Astrocyte (in vitro differentiated cells and primary cell): Measurements from ENCODE around the gene PINK1. TPM values are rescaled to one million over a fixed set of nuclear protein-coding genes. Genes with fewer than 3 reads are reported as not detected.
A peak's percentile ranks its signal among the peaks of the same experiment; 100 is the strongest.

Experiments
- DNase-seq: peaks from one replicate; pipeline ENCODE4 v3.0.0-alpha.2; 2010; ENCODE audit warnings: low read depth
- FAIRE-seq: peaks from 2 replicates; lab custom pipeline; 2011; peaks lifted over from hg19 to GRCh38; lab: Jason Lieb, UNC
- H2AFZ ChIP-seq: 2 replicates; pipeline ENCODE4 v1.6.0; 2012; ENCODE audit warnings: low read depth, low read length, inconsistent platforms
- H3K27ac ChIP-seq: 2 replicates; pipeline ENCODE4 v1.5.1; 2011; ENCODE audit warnings: low read depth, low read length, inconsistent platforms
- H3K27me3 ChIP-seq: 2 replicates; pipeline ENCODE4 v1.6.0; 2011; ENCODE audit warnings: low read length, inconsistent platforms; ENCODE audit not compliant: insufficient read depth
- H3K36me3 ChIP-seq: 2 replicates; pipeline ENCODE4 v1.5.1; 2011; ENCODE audit warnings: low read length, inconsistent platforms; ENCODE audit not compliant: insufficient read depth
- H3K4me1 ChIP-seq: 2 replicates; pipeline ENCODE4 v1.5.1; 2011; ENCODE audit warnings: low read length, inconsistent platforms; ENCODE audit not compliant: insufficient read depth
- H3K4me2 ChIP-seq: 2 replicates; pipeline ENCODE4 v1.6.0; 2012; ENCODE audit warnings: low read length, inconsistent platforms
- H3K4me3 ChIP-seq: 2 replicates; pipeline ENCODE4 v1.5.1; 2011; ENCODE audit warnings: low read depth, mild to moderate bottlenecking, low read length, inconsistent platforms; ENCODE audit not compliant: insufficient read depth
- H3K79me2 ChIP-seq: 2 replicates; pipeline ENCODE4 v1.6.0; 2012; ENCODE audit warnings: mild to moderate bottlenecking, low read length, inconsistent platforms; ENCODE audit not compliant: insufficient read depth
- H3K9ac ChIP-seq: 2 replicates; pipeline ENCODE4 v1.6.0; 2012; ENCODE audit warnings: mild to moderate bottlenecking, low read length, inconsistent platforms
- H3K9me3 ChIP-seq: 2 replicates; pipeline ENCODE4 v1.5.1; 2012; ENCODE audit warnings: low read depth, mild to moderate bottlenecking, low read length, inconsistent platforms; ENCODE audit not compliant: insufficient read depth
- H4K20me1 ChIP-seq: 2 replicates; pipeline ENCODE4 v1.6.0; 2012; ENCODE audit warnings: low read length, inconsistent platforms; ENCODE audit not compliant: insufficient read depth
- H3K27ac Mint-ChIP-seq: one replicate; pipeline ENCODE4 v1.8.0; 2021; ENCODE audit warnings: mild to moderate bottlenecking, mixed read lengths; ENCODE audit not compliant: unreplicated experiment
- H3K27me3 Mint-ChIP-seq: one replicate; pipeline ENCODE4 v1.8.0; 2021; ENCODE audit warnings: low read depth, mixed read lengths; ENCODE audit not compliant: unreplicated experiment
- H3K36me3 Mint-ChIP-seq: one replicate; pipeline ENCODE4 v1.8.0; 2021; ENCODE audit warnings: low read depth, mixed read lengths; ENCODE audit not compliant: unreplicated experiment
- H3K4me1 Mint-ChIP-seq: one replicate; pipeline ENCODE4 v1.8.0; 2021; ENCODE audit warnings: low read depth, mixed read lengths; ENCODE audit not compliant: unreplicated experiment
- H3K4me3 Mint-ChIP-seq: one replicate; pipeline ENCODE4 v1.8.0; 2021; ENCODE audit warnings: mild to moderate bottlenecking, moderate library complexity, mixed read lengths; ENCODE audit not compliant: unreplicated experiment
- H3K9me3 Mint-ChIP-seq: one replicate; pipeline ENCODE4 v1.8.0; 2021; ENCODE audit warnings: mild to moderate bottlenecking, mixed read lengths; ENCODE audit not compliant: unreplicated experiment
- CTCF ChIP-seq: IDR thresholded peaks from 2 replicates; pipeline ENCODE4 v1.5.1; 2011; ENCODE audit warnings: low read depth, mild to moderate bottlenecking, inconsistent platforms, low read length, moderate library complexity; ENCODE audit not compliant: insufficient read depth
- EZH2 ChIP-seq: IDR thresholded peaks from 2 replicates; pipeline ENCODE4 v1.6.1; 2012; ENCODE audit warnings: mild to moderate bottlenecking, low read length, inconsistent platforms; ENCODE audit not compliant: insufficient read depth
- total RNA-seq: library from RNA; stranded (reverse); gene quantifications from 2 replicates; pipeline ENCODE4 v1.2.1, GENCODE V29; 2021

Gene PINK1
- total RNA-seq, 1 donor from 2014 or later, result 25.6 TPM

GRCh38 chr1:20586953-20587660, 46.2 kb upstream of the PINK1 start:
- H3K9me3 Mint-ChIP-seq, result no peaks in the 10 kb centered on the region
- TF ChIP-seq CTCF (no peak), EZH2 (no peak)
- DNase-seq, result no peak
- Histone ChIP-seq H3K4me3 (no peak overlapping the region), H3K9me3 (no peaks in the 10 kb centered on the region), H4K20me1 (no peaks in the 10 kb centered on the region), H3K36me3 (no peaks in the 10 kb centered on the region), H3K4me1 (peaks cover 11% of the 10 kb centered on the region), H3K27ac (no peak overlapping the region), H3K9ac (no peak overlapping the region), H3K4me2 (no peak overlapping the region), H2AFZ (no peak overlapping the region), H3K27me3 (peaks cover 3% of the 10 kb centered on the region), H3K79me2 (no peaks in the 10 kb centered on the region)
- no peaks in the 10 kb centered on the region for H3K36me3 Mint-ChIP-seq
- no peak overlapping the region for H3K4me3 Mint-ChIP-seq
- no peak for FAIRE-seq
- peaks cover 30% of the 10 kb centered on the region for H3K27me3 Mint-ChIP-seq
- H3K4me1 Mint-ChIP-seq, result peaks cover 3% of the 10 kb centered on the region
- no peak overlapping the region for H3K27ac Mint-ChIP-seq

DNA sequence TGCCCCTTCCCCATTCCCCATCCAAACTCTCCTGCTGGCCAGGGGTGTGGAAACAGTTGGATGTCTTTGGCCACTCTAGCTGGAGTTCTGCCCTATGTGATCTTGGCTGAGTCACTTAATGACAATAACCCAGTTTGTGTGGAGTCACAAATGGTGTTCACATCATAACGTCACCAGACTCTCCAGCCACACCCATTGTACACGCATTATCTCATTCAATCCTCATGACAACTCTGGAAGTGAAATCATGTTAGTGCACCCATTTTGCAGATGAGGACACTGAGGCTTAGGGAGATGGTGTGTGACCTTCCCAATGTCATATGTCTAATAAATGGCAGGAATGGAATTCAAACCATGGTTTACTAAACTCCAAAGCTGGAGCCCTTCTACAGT, 45.6 kb upstream of the PINK1 start:
- Histone ChIP-seq H3K36me3 (no peaks in the 10 kb centered on the region), H3K4me3 (no peak overlapping the region), H4K20me1 (no peaks in the 10 kb centered on the region), H3K27me3 (peaks cover 3% of the 10 kb centered on the region), H3K4me1 (peaks cover 11% of the 10 kb centered on the region), H3K79me2 (no peaks in the 10 kb centered on the region), H3K4me2 (no peak overlapping the region), H3K9me3 (no peaks in the 10 kb centered on the region), H3K9ac (no peak overlapping the region), H3K27ac (no peak overlapping the region), H2AFZ (no peak overlapping the region)
- FAIRE-seq, result no peak
- H3K36me3 Mint-ChIP-seq, result no peaks in the 10 kb centered on the region
- TF ChIP-seq CTCF, result no peak
- H3K4me1 Mint-ChIP-seq, result peaks cover 3% of the 10 kb centered on the region
- DNase-seq, result peak; percentile 23
- no peaks in the 10 kb centered on the region for H3K9me3 Mint-ChIP-seq
- H3K4me3 Mint-ChIP-seq, result no peak overlapping the region
- H3K27me3 Mint-ChIP-seq, result peaks cover 35% of the 10 kb centered on the region
- no peak overlapping the region for H3K27ac Mint-ChIP-seq

GRCh38 chr1:20588634-20589225, 44.5 kb upstream of the PINK1 start, which contains the start of gene CDA:
TSS of gene CDA (plus strand) at chr1:20589097. CDS start at chr1:20589130, 33 bp downstream.
- Histone ChIP-seq H3K9ac (no peak within 1 kb of the TSS), H3K27ac (no peak within 1 kb of the TSS), H3K4me2 (peak within 1 kb of the TSS; percentile 25), H3K4me1 (peaks cover 11% of the 10 kb centered on the region), H3K79me2 (no peaks in the 10 kb centered on the region), H4K20me1 (no peaks in the 10 kb centered on the region), H3K4me3 (no peak within 1 kb of the TSS), H3K36me3 (no peaks in the 10 kb centered on the region), H3K27me3 (peaks cover 3% of the 10 kb centered on the region), H2AFZ (peak within 1 kb of the TSS; percentile 50), H3K9me3 (no peaks in the 10 kb centered on the region)
- no peak within 1 kb of the TSS for H3K27ac Mint-ChIP-seq
- H3K9me3 Mint-ChIP-seq, result no peaks in the 10 kb centered on the region
- TF ChIP-seq CTCF, result no peak
- no peak for TF ChIP-seq EZH2
- DNase-seq (no peak), FAIRE-seq (no peak)
- no peaks in the 10 kb centered on the region for H3K36me3 Mint-ChIP-seq
- no peak within 1 kb of the TSS for H3K4me3 Mint-ChIP-seq
- H3K4me1 Mint-ChIP-seq, result peaks cover 3% of the 10 kb centered on the region
- peaks cover 43% of the 10 kb centered on the region for H3K27me3 Mint-ChIP-seq
